NOMO-1 treated with dmso at 0.1 percent for 144 hours (cell line): ENCODE results near the gene FAIM2.

ENCODE experiments used
- DNase-seq: peaks from one replicate; lab custom pipeline; 2025; ENCODE audit not compliant: unreplicated experiment; lab: John Stamatoyannopoulos, UW

Gene FAIM2

GRCh38 chr12:49897276-49897675 lies 6.4 kb downstream of the FAIM2 start:
- no peak for DNase-seq

GRCh38 chr12:49895773-49896172 lies 7.9 kb downstream of the FAIM2 start:
- DNase-seq: no peak

- DNase-seq: no peak
Observed at GRCh38 chr12:49894751-49895148, 8.9 kb downstream of the FAIM2 start.

GRCh38 chr12:49893753-49894750 lies 9.6 kb downstream of the FAIM2 start:
- DNase-seq: no peak

GRCh38 chr12:49892732-49893317 lies 10.9 kb downstream of the FAIM2 start:
- no peak for DNase-seq

GRCh38 chr12:49892084-49892731 lies 11.5 kb downstream of the FAIM2 start:
- DNase-seq: no peak

- no peak for DNase-seq
Observed at GRCh38 chr12:49891476-49891875, 12.2 kb downstream of the FAIM2 start.

- DNase-seq: no peak
Observed at GRCh38 chr12:49891012-49891411, 12.7 kb downstream of the FAIM2 start.

GRCh38 chr12:49890096-49890461 lies 13.6 kb downstream of the FAIM2 start:
- no peak for DNase-seq

GRCh38 chr12:49889361-49890095 lies 14.2 kb downstream of the FAIM2 start:
- no peak for DNase-seq

- DNase-seq: no peak
Observed at GRCh38 chr12:49888461-49889151, 15.1 kb downstream of the FAIM2 start.

- no peak for DNase-seq
Observed at GRCh38 chr12:49887536-49888401, 15.9 kb downstream of the FAIM2 start.

GRCh38 chr12:49887091-49887490 lies 16.6 kb downstream of the FAIM2 start:
- no peak for DNase-seq

GRCh38 chr12:49885663-49886461 lies 17.8 kb downstream of the FAIM2 start:
- no peak for DNase-seq

- no peak for DNase-seq
Observed at GRCh38 chr12:49885118-49885517, 18.6 kb downstream of the FAIM2 start.

GRCh38 chr12:49882851-49883464 lies 20.7 kb downstream of the FAIM2 start:
- DNase-seq: no peak

GRCh38 chr12:49882248-49882850 lies 21.4 kb downstream of the FAIM2 start:
- no peak for DNase-seq
